Pancreas (tissue), 10 donors: ENCODE results near the gene RANBP10. TPM values are rescaled to one million over a fixed set of nuclear protein-coding genes. Genes with fewer than 3 reads are reported as not detected.

Experiments
- ATAC-seq, 4 donors: fragments of 200-7000 bp; cut with Tn5 transposase; one replicate each; pipeline versions ENCODE4 v1.8.0 to v1.9.1; 2020; ENCODE audit warnings: mild to moderate bottlenecking in 4 of 4, moderate library complexity in 4 of 4
- DNase-seq, 6 donors: peaks; one replicate each; pipeline ENCODE4 v3.0.0-alpha.2; 2020
- FAIRE-seq: peaks from 2 replicates; lab custom pipeline; 2012; peaks lifted over from hg19 to GRCh38; lab: Jason Lieb, UNC
- H3K27ac ChIP-seq, 4 donors: fragments of 200-600 bp; sonication (generic); 1 replicate in 3 of 4; 2 replicates in 1 of 4; pipeline versions ENCODE4 v1.5.0 to v1.8.0; 2020
- H3K27me3 ChIP-seq, 4 donors: fragments of 200-600 bp; one replicate each; pipeline ENCODE4 v1.8.0; 2021
- H3K36me3 ChIP-seq, 3 donors: fragments of 200-600 bp; sonication (generic) in 1 of 3; one replicate each; pipeline versions ENCODE4 v1.5.0 to v1.8.0; 2020 to 2021
- H3K4me1 ChIP-seq, 3 donors: fragments of 200-600 bp; one replicate each; pipeline ENCODE4 v1.8.0; 2021
- H3K4me3 ChIP-seq, 4 donors: fragments of 200-600 bp; sonication (generic) in 2 of 4; one replicate each; pipeline versions ENCODE4 v1.5.0 to v1.8.0; 2020 to 2021
- H3K9me3 ChIP-seq, 4 donors: fragments of 200-600 bp; one replicate each; pipeline ENCODE4 v1.8.0; 2021
- WGBS, 2 donors: extraction: QIAGEN DNeasy Blood & Tissue Kit; methylation state at CpG; one replicate each; pipeline ENCODE4 v1.1.7; 2013; 5-methylcytosine and 5-hydroxymethylcytosine counted together
- intact Hi-C, 3 donors: fragments of 100-400 bp; cut with DNase I; formaldehyde crosslinking; loops; one replicate each; pipeline versions ENCODE4 v1.11.1 to v1.14.2; 2022
- polyA plus RNA-seq, 2 donors: library from polyadenylated mRNA; stranded (reverse); fragments of 200-250 nt; gene quantifications; one replicate each; pipeline ENCODE4 v1.2.3, GENCODE V29; 2013
- total RNA-seq, 6 donors: library from RNA; stranded (reverse); fragmentation: NEBNext Ultra II Directional in 4 of 6; extraction: Animal tissue kit (Norgen Biotek cat#: 25700) in 4 of 6; gene quantifications; one replicate each; pipeline versions ENCODE4 v1.2.1 to v1.2.4, GENCODE V29; 2021 to 2023
- TF ChIP-seq, protein P1 (sequence below), 4 donors: fragments of 200-600 bp; sonication (generic) in 3 of 4; IDR thresholded peaks; one replicate each; pipeline versions ENCODE4 v1.5.0 to v1.8.0; 2021; ENCODE audit warnings: antibody characterized with exemption in 4 of 4
- donor health status: healthy with polysubstance abuse.
- donor health status: DM: no; HTN: no; CAD: no; lungs with moderate emphysema.
- donor health status: DM: no; HTN: no; CAD: no.
- donor health status: control.
- donor health status: control.
- donor health status: Bipolar disorder and iron deficiency.
- donor health status: DM: yes; HTN: yes; CAD: no.
- donor health status: DM: no; HTN: no; CAD: no.
- donor health status: DM: no; HTN: no; CAD: no.
- donor health status: DM: yes; HTN: yes; CAD: no.

Gene RANBP10
- total and polyA plus RNA-seq, 8 donors, result 8.7 to 15.4 (median 11.6) TPM

DNA sequence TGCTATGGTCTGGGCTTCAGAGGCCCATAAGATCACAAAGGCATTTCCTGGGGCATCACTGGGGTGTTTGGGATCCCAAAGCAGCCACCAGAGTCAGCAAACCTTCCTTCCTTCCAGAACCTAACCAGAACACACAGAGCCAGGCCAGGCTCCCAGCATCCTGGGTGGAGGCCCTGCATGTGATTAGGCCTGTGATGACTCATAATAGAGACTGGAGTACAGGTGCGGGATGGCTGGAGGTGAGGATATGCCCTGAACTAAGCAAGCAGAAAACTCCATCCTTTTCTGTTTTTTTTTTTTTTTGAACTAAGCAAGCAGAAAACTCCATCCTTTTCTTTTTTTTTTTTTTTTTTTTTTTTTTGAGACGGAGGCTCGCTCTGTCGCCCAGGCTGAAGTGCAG is 69.5 kb downstream of the RANBP10 start:
- H3K4me3 ChIP-seq, result no peak overlapping the region
- H3K9me3 ChIP-seq, result no peaks in the 10 kb centered on the region
- WGBS, 2 donors, result 93 to 97% methylated on average over 4 of the region's 4 CpGs
- intact Hi-C loops, result no loop called here
- ATAC-seq (peak in 1 of 4 donors; percentile 58), FAIRE-seq (no peak), DNase-seq (no peak)
- no peaks in the 10 kb centered on the region for H3K27me3 ChIP-seq
- no peaks in the 10 kb centered on the region for H3K4me1 ChIP-seq
- H3K36me3 ChIP-seq, result no peaks in the 10 kb centered on the region
- TF ChIP-seq, protein P1, sequence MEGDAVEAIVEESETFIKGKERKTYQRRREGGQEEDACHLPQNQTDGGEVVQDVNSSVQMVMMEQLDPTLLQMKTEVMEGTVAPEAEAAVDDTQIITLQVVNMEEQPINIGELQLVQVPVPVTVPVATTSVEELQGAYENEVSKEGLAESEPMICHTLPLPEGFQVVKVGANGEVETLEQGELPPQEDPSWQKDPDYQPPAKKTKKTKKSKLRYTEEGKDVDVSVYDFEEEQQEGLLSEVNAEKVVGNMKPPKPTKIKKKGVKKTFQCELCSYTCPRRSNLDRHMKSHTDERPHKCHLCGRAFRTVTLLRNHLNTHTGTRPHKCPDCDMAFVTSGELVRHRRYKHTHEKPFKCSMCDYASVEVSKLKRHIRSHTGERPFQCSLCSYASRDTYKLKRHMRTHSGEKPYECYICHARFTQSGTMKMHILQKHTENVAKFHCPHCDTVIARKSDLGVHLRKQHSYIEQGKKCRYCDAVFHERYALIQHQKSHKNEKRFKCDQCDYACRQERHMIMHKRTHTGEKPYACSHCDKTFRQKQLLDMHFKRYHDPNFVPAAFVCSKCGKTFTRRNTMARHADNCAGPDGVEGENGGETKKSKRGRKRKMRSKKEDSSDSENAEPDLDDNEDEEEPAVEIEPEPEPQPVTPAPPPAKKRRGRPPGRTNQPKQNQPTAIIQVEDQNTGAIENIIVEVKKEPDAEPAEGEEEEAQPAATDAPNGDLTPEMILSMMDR (IDR thresholded peaks at IDR 0.05), result no peak
- H3K27ac ChIP-seq, result no peak overlapping the region

DNA sequence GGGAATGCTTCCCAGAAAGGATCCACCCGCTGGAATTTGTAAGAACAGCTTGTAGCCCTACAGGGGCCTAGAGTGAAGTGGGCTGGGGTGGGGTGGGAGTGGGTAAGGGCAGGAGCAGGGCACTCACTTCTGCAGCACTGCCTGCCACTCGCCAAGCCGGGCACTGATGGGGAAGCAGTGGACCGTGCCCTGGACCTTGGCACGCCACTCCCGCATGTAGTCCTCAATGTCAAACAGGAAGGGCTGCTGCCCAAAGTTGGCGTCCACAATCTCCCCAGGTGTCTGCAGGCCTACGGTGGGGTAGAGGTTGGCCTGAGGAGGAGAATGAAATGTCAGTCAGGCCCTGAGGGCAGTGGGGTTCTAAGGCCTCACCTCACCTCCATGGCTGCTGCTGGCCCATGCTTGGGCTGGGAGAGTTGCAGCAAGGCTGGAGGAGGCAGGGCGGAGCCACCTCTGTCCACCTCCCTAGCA is 71.6 kb downstream of the RANBP10 start:
- Histone ChIP-seq H3K27me3 (no peaks in the 10 kb centered on the region), H3K4me1 (no peaks in the 10 kb centered on the region), H3K4me3 (no peak overlapping the region), H3K36me3 (peaks cover 0 to 14% (median 11%) of the 10 kb centered on the region in 3 donors), H3K9me3 (no peaks in the 10 kb centered on the region), H3K27ac (no peak overlapping the region)
- DNase-seq (no peak), ATAC-seq (no peak), FAIRE-seq (no peak)
- intact Hi-C loops, result no loop called here
- WGBS, 2 donors, result 89 to 92% methylated on average over 9 of the region's 9 CpGs
- TF ChIP-seq, protein P1 (IDR thresholded peaks at IDR 0.05), result no peak

DNA sequence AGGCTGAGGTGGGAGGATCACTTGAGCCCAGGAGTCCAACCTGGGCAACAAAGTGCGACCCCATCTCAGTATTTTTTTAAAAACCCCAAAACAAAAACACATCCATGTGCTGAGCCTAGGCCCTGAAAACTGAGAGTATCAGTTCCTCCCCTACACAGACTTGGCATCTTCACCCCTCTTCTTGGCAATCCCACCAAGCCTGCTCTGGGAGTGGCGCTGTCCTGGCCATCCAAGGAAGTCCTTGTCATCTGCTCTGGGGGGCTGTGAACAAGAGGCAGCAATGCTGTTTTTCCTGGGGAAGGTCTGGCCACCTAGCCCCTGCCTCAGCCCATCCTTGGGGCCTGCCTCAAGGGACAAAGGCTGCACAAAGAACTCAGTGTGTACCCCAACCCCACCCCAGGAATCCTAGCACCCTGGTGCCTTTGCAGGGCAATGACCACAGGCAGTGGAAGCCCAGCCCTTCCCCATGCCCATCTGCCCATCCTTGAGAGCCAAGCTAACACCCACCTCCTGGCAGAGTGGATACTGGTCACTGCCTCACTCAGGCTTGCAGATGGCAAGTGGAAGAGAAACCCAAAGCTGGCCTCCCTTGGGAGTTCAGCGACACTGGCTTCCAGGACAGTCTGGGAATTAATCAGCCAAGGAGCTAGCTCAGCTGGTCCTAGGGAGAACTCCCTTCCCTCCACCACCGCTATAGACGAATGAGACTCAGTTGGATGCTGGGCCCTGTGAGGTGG is 72.5 kb downstream of the RANBP10 start:
- no peak for DNase-seq
- intact Hi-C loops, result no loop called here
- peaks cover 0 to 19% (median 18%) of the 10 kb centered on the region in 3 donors for H3K36me3 ChIP-seq

DNA sequence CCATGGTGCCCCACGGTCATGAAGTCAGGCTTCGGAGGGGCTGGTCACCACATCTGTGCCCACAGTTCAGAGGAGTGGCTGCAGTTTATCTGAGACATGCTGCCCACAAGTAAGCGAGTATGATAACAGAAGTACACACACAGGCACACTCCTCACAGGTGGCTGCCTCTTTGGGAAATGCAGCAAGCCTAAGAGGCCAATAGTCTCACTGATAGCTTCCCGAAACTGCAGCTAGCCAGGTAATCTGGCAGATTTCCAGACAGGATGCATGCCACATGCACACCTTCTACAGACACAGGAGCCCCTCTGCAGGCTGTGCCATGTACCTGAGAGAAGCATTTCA is 74.6 kb downstream of the RANBP10 start:
- FAIRE-seq (no peak), DNase-seq (no peak), ATAC-seq (peak in 2 of 4 donors; percentile 15 to 26)
- TF ChIP-seq, protein P1 (IDR thresholded peaks at IDR 0.05), result no peak
- H3K27ac ChIP-seq, result no peak overlapping the region
- H3K27me3 ChIP-seq, result no peaks in the 10 kb centered on the region
- 84% methylated on average over 4 of the region's 4 CpGs for WGBS, 2 donors
- H3K9me3 ChIP-seq, result no peaks in the 10 kb centered on the region
- intact Hi-C loops, result no loop called here
- H3K4me3 ChIP-seq, result no peak overlapping the region
- no peaks in the 10 kb centered on the region for H3K4me1 ChIP-seq
- H3K36me3 ChIP-seq, result peaks cover 0 to 37% (median 19%) of the 10 kb centered on the region in 3 donors

More for the DNA sequence above, 72.5 kb downstream of the RANBP10 start:
- no peak for ATAC-seq
- 96 to 97% methylated on average over 5 of the region's 5 CpGs for WGBS, 2 donors
- H3K27ac ChIP-seq, result no peak overlapping the region
- no peaks in the 10 kb centered on the region for H3K27me3 ChIP-seq
- H3K4me1 ChIP-seq, result no peaks in the 10 kb centered on the region
- no peaks in the 10 kb centered on the region for H3K9me3 ChIP-seq
- H3K4me3 ChIP-seq, result no peak overlapping the region
- TF ChIP-seq, protein P1 (IDR thresholded peaks at IDR 0.05), result no peak
- FAIRE-seq, result no peak
